ENCODE data around the gene WDFY4. TPM values are rescaled to one million over a fixed set of nuclear protein-coding genes. Genes with fewer than 3 reads are reported as not detected.
A peak's percentile ranks its signal among the peaks of the same experiment; 100 is the strongest.

WDFY4 gene
- total and polyA plus RNA-seq, 4 donors = 4.6 to 26.9 (median 13.5) TPM

DNA sequence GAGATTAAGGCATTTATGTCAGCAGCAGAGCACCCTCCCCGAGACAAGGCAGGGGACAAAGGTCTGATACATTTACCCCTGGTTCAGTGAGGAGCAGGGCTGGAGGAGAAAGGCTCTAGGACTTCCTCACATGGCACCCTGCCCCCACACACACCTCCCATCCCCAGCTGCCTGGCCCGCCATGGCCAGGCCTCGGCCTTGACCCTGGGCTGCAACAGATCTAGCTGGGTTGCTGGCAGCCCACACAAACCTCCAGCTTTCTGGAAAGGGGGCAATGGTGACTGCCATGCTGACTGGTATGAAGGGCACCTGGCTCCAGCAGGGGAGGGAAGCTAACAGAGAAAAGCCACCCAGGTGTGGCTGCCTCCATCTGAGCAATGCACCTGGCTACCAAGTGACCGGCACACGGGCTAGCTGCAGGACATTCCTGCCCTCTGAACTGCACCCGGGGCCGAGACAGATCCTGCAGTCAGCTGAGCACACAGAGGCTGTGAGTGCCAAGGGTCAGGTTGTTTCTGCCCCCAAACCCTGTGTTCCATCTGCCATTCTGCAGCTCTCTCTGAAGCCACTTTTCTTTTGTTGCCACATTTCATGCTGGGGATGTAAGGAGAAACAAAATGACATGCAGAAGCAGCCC lies 340.8 kb downstream of the WDFY4 start:
- Histone ChIP-seq H3K9ac (ENCODE audit: insufficient read depth in 1 of 2, low read length in 2 of 2) (peak overlapping the region in 1 of 2 donors; percentile 42), H3K27me3 (ENCODE audit: control insufficient read depth in 3 of 3, insufficient read depth in 3 of 3, low read length in 2 of 3) (no peaks in the 10 kb centered on the region), H3K4me3 (no peak overlapping the region), H3K4me1 (ENCODE audit: control insufficient read depth in 5 of 5, insufficient read depth in 5 of 5, low read length in 5 of 5) (peaks cover 0 to 32% (median 23%) of the 10 kb centered on the region in 5 donors), H3K9me3 (ENCODE audit: control insufficient read depth in 4 of 4, insufficient read depth in 3 of 4, low read length in 3 of 4) (no peaks in the 10 kb centered on the region), H3K36me3 (ENCODE audit: control insufficient read depth in 4 of 4, insufficient read depth in 4 of 4, low read length in 4 of 4) (peaks cover 0 to 9% (median 0%) of the 10 kb centered on the region in 4 donors), H3K27ac (ENCODE audit: low read depth in 1 of 2, low read length in 1 of 2) (peak overlapping the region in 1 of 2 donors; percentile 43)
- TF ChIP-seq, protein P1, sequence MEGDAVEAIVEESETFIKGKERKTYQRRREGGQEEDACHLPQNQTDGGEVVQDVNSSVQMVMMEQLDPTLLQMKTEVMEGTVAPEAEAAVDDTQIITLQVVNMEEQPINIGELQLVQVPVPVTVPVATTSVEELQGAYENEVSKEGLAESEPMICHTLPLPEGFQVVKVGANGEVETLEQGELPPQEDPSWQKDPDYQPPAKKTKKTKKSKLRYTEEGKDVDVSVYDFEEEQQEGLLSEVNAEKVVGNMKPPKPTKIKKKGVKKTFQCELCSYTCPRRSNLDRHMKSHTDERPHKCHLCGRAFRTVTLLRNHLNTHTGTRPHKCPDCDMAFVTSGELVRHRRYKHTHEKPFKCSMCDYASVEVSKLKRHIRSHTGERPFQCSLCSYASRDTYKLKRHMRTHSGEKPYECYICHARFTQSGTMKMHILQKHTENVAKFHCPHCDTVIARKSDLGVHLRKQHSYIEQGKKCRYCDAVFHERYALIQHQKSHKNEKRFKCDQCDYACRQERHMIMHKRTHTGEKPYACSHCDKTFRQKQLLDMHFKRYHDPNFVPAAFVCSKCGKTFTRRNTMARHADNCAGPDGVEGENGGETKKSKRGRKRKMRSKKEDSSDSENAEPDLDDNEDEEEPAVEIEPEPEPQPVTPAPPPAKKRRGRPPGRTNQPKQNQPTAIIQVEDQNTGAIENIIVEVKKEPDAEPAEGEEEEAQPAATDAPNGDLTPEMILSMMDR (IDR thresholded peaks at IDR 0.05; ENCODE audit: control extremely low read depth, extremely low read depth) = no peak
- no peak for ATAC-seq (ENCODE audit: insufficient read depth, low FRiP score)
- WGBS, 2 donors = 83 to 100% methylated on average over 6 to 7 of the region's 7 CpGs
- DNase-seq = no peak

DNA sequence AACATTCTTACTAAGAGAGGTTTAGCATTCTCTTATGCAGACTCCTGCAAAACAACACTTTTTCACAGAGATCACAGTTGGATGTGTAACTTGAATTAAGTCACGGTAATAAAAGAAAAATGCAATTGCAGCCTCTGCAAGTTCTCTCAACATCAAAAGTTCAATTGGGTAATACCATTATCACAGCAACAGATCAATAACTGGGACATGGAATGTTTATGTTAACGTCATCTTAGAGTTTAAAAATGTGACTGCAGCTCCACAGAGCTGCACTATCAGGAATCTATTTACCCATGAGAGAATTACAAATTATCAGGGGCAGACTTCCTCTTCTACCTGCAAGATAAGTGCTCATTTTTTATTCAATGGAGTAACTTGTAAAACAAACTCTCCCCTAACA lies 344.0 kb downstream of the WDFY4 start:
- no peaks in the 10 kb centered on the region for H3K27me3 ChIP-seq (ENCODE audit: control insufficient read depth in 3 of 3, insufficient read depth in 3 of 3, low read length in 2 of 3)
- no peak overlapping the region for H3K4me3 ChIP-seq
- DNase-seq = no peak
- peaks cover 0 to 9% (median 0%) of the 10 kb centered on the region in 4 donors for H3K36me3 ChIP-seq (ENCODE audit: control insufficient read depth in 4 of 4, insufficient read depth in 4 of 4, low read length in 4 of 4)
- 71 to 80% methylated on average over 2 of the region's 2 CpGs for WGBS, 2 donors
- H3K9ac ChIP-seq (ENCODE audit: insufficient read depth in 1 of 2, low read length in 2 of 2) = no peak overlapping the region
- no peaks in the 10 kb centered on the region for H3K9me3 ChIP-seq (ENCODE audit: control insufficient read depth in 4 of 4, insufficient read depth in 3 of 4, low read length in 3 of 4)
- no peak overlapping the region for H3K27ac ChIP-seq (ENCODE audit: low read depth in 1 of 2, low read length in 1 of 2)
- TF ChIP-seq, protein P1 (IDR thresholded peaks at IDR 0.05; ENCODE audit: control extremely low read depth, extremely low read depth) = no peak
- no peak for ATAC-seq (ENCODE audit: insufficient read depth, low FRiP score)
- H3K4me1 ChIP-seq (ENCODE audit: control insufficient read depth in 5 of 5, insufficient read depth in 5 of 5, low read length in 5 of 5) = peaks cover 0 to 21% (median 16%) of the 10 kb centered on the region in 5 donors

DNA sequence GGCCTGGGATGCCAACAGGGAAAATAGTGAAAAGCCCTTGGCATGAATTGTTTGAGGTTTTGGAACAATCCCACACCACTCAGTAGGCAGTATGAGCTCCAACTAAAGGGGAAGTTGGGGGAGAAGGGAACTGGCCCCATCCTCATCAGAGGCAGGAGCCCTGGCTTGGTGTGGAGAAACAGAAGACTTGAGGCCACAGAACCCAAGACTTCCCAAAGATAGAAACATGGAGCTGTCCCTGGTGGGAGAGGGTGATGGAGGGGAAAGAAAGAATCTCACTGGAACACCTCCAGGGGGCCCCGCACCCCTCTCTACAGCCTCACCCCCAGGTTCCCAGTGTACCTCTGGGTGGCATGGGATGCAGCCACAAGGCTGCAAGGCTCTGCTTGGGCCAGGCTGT lies 345.0 kb downstream of the WDFY4 start:
- no peak overlapping the region for H3K4me3 ChIP-seq
- 100% methylated on average over 1 of the region's 1 CpG for WGBS, 2 donors
- H3K4me1 ChIP-seq (ENCODE audit: control insufficient read depth in 5 of 5, insufficient read depth in 5 of 5, low read length in 5 of 5) = peaks cover 0 to 10% (median 6%) of the 10 kb centered on the region in 5 donors
- no peak for ATAC-seq (ENCODE audit: insufficient read depth, low FRiP score)
- no peak overlapping the region for H3K27ac ChIP-seq (ENCODE audit: low read depth in 1 of 2, low read length in 1 of 2)
- H3K9ac ChIP-seq (ENCODE audit: insufficient read depth in 1 of 2, low read length in 2 of 2) = no peak overlapping the region
- no peaks in the 10 kb centered on the region for H3K9me3 ChIP-seq (ENCODE audit: control insufficient read depth in 4 of 4, insufficient read depth in 3 of 4, low read length in 3 of 4)
- TF ChIP-seq, protein P1 (IDR thresholded peaks at IDR 0.05; ENCODE audit: control extremely low read depth, extremely low read depth) = no peak
- peaks cover 0 to 16% (median 0%) of the 10 kb centered on the region in 4 donors for H3K36me3 ChIP-seq (ENCODE audit: control insufficient read depth in 4 of 4, insufficient read depth in 4 of 4, low read length in 4 of 4)
- no peaks in the 10 kb centered on the region for H3K27me3 ChIP-seq (ENCODE audit: control insufficient read depth in 3 of 3, insufficient read depth in 3 of 3, low read length in 2 of 3)
- DNase-seq = no peak

Small RNAs within 50 kb of the gene (small RNA-seq; reads per million reads assigned to genes)
- not detected for gene MIR4294 (ENCODE audit: low replicate concordance)

Other genes starting within 250 kb of the WDFY4 start
- gene ARHGAP22, start 79.8 kb upstream of the WDFY4 start, total RNA-seq = 1 to 10 TPM; 4.9 to 6.9 TPM
- gene ARHGAP22, start 79.8 kb upstream of the WDFY4 start, polyA plus RNA-seq = 1 to 10 TPM; 3.2 to 3.3 TPM

All from lung (tissue), 13 donors.